DND-41 (cell line): ENCODE measurements around the gene PLXNA3.

Experiments used
- CTCF ChIP-seq: IDR thresholded peaks from 2 replicates; pipeline ENCODE4 v1.5.1; 2012; ENCODE audit warnings: borderline replicate concordance, low read length, moderate library complexity, mild to moderate bottlenecking; ENCODE audit not compliant: poor library complexity, severe bottlenecking; ENCODE audit errors: extremely low read depth
- EZH2 ChIP-seq: IDR thresholded peaks from 3 replicates; pipeline ENCODE4 v1.6.1; 2012; ENCODE audit warnings: borderline replicate concordance, low read depth, mild to moderate bottlenecking, moderate library complexity, low read length, inconsistent platforms; ENCODE audit not compliant: severe bottlenecking

DNA sequence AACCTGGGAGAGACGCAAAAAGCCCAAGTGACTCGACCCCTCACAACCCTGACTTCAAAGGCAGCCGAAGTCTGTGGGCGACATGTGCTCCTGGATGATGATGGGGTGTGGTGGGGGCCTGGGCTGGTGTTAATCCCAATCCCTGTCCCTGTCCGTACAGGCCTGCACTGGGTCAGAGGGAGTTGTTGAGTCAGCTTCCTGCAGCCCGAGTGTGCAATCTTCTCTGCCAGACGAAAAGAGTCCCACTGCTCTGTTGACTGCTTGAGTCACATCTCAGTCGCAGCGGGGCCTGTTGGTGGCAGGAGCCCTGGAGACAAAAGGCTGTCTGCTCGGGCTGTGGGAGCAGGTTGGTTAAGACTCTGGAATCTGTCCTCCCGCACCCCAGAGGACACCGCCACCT, 47.7 kb downstream of the PLXNA3 start:
- TF ChIP-seq CTCF: no peak
- no peak for TF ChIP-seq EZH2
